GM18867 (cell line): ENCODE measurements around the gene LPGAT1.
"Not testable (repeated sequence)": the region's sequence is repeated elsewhere in the genome, so short reads cannot be mapped to it uniquely, and the experiment has no call there.

ENCODE experiments used
- ATAC-seq: cut with Tn5 transposase; IDR thresholded peaks from one replicate; pipeline ENCODE4 v1.9.1; 2021; ENCODE audit warnings: mild to moderate bottlenecking, moderate library complexity; ENCODE audit not compliant: unreplicated experiment

Gene LPGAT1

DNA sequence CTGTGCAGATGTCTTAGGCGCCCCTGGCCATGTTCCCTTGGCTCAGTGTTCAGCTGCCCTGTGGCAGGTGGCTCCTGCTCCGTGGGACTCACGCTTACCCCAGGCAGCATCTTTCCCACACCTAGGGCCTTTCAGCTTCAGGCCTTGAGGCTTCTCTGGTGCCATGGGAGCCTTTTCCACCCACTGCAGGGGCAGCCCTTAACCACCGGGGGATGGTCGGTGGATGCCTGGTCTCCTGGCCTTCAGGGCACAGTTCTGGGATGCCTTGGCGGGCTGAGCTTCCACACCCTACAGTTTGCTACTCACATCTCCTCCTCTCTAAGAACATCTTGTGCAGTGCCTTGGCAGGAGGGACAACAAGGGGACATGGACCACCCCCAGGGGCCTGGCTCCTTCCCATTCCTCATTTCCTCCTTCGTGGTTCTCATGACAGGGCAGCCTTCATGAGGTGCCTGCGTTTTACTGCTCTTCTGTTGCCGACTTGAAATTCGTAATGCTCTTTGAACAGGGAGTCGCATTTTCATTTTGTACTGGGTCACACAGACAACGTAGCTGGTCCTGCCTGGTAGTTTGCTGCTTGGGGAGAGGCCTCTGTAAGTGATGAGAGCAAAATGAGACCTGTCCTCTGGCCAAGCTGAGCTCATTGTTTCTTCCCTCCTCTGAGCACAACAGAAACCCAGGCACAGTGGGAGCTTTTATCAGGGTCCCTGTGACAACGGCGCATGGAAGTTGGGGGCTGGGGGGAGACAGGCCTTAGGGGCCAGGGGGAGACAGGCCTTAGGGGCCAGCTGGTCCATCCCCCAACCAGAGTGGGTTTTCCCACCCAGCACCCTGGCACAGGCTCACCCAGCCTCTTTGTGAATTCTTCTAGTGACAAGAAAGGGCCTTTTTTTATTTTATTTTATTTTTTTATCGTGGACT lies 93.2 kb downstream of the LPGAT1 start:
- no peak for ATAC-seq

DNA sequence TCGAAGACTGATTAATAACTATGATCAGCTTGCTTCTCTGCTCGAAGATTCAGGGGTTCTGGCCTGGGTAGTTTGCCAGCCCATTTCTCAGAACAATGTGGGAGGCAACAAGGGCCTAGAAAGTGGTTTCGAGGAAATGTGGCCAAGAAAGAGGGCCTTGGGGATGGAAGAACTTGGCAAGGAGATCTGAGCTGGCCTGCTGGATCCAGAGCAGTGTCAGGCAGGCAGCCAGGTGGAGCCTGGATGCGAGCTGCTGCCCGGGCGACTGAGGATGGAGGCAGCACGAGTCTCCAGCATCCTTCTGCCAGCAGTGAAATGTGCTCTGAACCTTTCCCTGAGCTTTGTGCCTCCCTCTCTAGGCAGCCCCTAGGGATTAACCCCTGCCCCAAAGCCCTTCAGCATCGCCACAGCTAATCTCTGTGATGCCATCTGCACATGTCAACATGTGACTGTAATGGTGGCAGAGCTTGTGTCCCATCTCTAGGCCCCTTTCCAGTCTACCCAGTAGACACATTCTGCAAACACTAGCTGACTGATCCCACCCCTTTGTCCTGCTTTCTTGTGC lies 94.1 kb downstream of the LPGAT1 start:
- no peak for ATAC-seq

DNA sequence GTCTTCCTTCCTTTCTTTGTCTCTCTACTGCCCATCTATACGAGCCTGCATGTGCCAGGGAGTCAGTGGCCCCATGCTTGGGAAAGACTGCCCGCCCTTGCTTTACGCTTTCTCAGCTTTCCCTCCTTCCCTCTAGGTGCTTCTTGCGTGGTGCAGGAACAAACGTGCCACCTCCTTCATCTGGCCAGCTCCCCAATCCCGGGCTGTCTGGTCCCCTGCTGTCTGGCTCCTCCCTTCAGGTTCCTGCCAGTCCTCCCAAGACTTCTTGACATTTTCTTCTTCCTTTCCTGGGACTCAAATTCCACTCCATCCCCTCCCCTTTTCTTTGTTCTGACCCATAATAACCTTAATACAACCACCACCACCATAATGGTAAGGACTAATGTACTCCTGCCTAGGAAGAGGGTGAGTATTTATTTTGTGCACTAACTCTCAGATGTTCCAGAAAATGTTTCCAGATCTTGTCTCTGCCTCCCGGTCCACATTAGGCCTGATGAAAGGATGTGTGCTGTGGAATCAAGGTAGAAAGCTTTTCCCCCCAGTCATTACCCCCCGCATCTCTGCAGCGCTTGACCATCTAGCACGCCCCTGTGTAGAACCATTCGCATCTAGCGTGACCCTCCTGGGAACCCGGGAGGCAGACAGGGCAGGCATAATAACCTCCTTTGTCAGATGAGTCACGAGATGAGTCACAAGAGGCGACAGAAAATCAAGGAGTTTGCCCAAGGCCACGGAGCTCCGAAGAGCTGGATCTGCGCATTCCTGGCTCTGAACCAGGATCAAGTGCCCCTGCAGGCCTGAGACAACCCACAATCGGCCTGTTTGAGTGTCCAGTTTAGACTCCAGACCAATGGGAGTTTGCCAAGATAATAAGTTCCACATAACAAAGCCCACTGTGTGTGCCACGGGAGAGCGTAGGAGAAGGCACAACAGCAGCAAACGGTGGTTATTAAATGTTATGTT lies 95.1 kb downstream of the LPGAT1 start:
- ATAC-seq = no peak

DNA sequence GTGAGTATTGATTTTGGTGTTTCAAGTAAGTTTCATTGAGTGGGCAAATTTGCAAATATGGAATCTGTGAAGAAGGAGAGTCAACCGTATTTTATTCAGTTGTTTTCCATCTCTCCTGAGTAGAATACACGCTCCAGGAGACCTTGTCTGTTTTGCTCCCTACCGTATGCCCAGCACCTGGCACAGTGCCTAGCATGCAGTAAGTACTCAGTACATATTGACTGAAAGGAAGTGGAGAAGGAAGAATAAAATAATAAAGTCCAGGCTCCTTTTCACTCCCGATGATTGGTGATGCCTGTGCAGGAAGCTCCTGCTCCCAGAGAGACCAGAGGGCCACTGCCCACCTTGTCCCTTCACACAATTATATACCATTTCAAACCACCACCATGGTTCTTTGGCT lies 95.8 kb downstream of the LPGAT1 start:
- ATAC-seq = no peak

DNA sequence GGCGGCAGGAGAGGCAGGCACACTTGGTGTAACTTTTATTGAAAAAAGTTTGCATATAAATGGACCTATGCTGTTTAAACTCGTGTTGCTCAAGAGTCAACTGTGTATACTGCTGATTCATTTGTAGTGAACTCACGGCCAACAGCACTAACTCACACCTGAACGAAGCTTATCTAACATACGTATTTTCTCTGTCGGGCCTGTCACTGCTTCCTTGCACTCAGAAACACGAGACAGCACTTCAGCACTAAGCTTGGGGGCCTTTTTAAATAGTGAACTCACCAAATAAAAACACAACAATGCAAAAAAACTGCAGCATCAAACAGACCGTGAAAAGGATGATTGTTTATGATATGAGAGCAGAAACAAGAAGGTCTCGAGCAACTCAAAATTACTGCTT lies 96.2 kb downstream of the LPGAT1 start:
- ATAC-seq = no peak

DNA sequence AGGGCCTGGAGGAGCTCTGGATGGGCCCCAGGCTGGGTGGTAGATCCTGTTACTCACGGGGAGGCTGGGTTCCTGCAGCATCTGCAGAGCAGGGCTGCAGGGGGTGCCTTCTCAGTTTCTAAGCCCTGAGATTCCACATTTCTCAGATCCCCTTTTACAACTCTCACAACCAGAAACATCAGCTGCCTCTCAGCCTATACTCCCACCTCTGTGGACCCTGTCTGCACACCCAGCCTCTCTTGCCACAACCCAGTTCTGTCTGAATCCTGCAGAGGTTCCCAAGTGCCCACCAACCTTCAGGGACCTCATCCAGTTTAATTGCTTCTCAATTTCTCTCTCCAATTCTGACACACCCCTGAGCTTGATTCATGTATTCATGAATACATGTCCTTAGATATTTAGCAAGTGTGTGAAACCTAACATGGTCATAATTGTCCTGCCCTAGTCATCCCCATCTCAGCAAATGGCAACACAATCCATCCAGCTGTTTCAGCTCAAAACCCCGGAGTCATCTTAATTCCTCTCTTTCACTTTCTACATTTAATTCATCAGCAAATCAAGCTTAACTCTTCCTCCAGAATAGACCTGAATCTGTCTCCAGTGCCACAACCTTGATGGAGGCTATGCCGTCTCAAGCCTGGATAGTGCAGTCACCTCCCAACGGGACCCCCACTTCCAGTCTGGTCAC lies 98.1 kb downstream of the LPGAT1 start:
- no peak for ATAC-seq

DNA sequence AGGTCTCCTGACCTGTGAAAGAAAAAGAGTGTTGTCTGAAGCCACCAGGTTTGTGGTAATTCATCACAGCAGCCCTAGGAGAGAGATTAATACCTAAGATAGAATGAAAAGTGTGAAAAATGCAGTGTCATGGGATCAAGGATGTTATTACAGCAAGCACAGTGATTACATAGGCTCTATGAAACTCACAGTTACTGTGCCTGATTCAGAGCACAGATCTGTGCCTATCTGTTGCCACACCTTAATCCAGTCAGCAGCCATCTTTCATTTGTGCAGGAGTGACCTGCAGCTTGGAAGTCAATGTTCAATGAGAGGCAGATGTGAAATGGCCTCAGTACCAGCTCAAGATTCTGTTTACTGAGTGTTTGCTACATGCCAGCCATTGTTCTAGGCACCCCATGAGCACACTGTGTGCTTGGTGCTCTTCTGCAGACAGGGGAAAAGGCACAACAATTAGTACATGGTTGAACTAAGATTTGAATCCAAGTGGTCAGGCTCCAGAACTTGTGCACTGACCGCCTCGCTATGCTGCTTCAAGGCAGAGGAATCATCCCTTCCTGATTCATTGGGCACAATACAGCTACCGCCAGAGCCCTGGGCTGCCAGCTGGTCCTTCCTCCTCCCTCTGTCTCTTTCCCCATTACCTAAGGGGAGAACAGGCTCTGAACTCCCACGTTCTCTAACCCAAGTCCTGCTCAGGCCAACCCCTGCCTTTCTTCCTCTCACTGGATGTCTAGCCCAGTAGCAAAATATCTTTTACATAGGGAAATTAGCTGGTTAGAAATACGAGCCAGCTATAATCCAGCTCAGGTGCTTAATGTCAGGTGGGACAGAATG lies 98.9 kb downstream of the LPGAT1 start:
- no peak for ATAC-seq

DNA sequence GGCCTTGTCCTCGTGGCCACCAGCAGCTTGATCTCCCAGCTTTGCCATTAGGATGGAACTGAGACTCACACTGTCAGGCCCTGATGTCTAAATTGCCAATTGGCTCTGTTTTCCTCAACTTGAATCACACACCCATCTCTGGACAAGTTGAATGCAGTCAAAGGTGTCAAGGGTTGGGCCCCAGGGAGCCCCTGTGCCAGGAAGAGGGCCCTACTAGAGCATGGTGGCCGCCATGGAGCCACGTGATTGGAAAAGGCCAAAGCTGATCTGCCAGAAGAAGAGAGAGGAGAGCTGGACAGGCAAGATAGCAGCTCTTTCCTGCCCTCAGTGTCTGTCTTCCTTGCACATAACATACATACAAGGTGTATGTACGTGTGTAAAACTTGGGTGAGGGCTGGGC lies 100.2 kb downstream of the LPGAT1 start:
- ATAC-seq = no peak

DNA sequence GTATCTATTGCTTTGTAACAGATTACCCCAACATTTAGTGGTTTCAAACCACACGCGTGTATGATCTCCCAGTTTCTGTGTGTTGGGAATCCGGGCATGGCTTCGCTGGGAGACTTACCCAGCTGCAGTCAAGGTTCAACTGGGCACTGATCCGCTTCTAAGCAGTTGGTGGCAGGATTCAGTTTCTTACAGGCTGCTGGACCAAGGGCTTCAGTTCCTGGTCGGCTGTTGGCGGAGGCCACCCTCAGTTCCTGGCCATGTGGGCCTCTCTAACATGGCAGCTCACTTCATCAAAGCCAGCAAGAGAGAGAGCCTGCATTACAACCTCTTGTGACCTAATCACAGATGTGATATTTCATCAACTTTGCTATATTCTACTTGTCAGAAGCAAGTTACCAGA lies 101.3 kb downstream of the LPGAT1 start:
- no peak for ATAC-seq

DNA sequence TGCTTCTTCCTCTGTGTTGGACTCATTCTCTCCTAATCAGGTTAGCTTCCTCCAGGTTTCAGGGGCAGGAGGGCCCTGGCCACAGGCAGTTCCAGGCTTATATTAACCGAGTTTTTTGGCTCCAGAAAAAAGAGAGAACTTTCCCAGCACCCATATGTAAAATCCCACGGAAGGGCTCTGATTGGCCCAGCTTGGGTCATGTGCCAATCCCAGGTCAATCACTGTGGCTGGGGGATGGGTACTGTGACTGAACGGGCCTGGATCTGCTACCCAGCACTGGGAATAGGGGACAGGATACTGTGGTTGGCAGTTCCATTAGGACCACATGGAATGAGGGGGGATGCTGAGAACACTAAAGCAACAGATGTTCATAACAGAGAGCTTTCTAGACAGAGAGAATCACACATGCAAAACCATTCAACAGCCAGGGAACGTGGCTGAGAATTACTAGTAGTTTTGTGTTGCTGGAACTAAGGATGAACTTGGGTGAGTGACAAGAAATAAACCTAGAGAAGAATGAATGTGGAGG lies 104.0 kb downstream of the LPGAT1 start:
- no peak for ATAC-seq

DNA sequence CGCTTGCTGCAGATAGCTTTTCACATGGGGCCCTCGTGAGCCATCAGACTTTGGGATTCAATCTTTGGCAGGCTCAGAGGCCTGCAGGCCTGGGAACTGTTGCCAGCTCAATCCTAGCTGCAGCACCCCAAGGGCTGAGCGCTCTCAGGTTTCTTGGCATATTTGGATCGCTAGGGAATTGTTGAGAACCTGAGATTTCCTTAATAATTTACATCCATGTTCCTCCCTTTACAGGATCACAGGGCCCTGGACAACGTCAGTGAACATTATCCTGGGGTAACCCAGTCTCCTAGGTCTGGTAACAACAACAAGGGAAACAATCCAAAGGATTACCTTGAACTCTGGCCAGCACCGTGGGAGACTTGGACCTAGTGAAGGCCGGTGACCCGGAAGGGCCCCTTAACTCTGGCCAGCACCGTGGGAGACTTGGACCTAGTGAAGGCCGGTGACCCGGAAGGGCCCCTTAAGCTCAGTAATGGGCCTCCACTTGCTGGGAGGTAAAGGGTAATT lies 105.8 kb downstream of the LPGAT1 start:
- ATAC-seq = no peak

DNA sequence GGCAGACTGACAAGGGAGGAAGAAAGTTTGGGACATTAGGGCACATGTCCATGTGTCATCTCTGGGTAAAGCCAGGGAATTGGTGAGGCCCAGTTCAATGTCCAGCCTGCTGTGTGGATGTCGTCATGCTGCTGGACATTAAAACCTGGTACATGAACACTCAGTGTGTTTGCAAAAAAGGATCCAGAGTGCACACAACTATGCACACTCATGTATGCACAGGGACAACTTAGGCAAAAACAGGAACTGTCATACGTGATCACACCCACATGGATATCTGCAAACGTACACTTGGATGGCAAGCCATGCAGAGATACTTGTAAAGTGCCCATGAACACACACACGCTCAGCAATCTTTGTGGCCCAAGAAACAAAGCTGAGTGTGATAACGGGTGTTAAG lies 107.3 kb downstream of the LPGAT1 start:
- no peak for ATAC-seq

DNA sequence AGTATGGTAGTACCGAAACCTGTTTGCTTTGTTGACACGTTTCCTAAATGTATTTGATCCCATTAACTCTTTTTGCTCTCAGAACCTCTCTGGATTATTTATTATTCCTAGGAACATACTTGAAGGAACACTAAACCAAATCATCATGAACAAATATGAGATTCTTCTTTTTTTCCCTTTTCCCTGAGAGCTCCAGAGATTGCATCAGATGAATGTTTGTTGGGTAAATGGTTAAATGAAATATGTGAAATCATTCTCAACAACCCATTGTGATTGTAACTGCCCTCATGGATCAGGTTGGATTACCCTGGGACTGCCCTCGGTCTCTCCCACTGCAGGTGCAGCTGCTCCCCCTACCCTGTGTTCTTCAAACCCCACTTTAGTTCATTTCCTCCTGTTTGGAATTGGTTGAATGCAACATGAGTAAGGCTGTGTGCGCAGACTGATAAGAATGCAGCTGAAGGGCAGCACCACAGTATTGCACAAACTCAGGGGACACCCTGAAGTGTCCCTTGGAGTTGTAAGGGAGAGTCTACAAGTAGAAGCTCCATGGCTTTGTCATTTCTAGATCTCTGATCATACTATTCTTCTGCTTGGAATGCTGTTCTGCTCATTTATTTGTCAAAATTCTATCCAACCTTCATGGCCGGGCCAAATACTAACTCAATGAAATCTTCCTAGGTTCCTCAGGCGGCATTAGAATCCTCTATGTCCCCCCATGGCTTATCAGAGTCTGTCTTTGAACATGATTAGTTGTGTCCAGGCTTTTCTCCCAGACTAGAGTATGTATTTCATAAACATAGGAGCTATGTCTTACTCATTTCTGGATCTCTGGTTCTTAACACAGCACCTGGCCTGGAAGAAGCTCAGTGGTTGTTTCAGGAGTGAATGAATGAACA lies 108.0 kb downstream of the LPGAT1 start:
- no peak for ATAC-seq

DNA sequence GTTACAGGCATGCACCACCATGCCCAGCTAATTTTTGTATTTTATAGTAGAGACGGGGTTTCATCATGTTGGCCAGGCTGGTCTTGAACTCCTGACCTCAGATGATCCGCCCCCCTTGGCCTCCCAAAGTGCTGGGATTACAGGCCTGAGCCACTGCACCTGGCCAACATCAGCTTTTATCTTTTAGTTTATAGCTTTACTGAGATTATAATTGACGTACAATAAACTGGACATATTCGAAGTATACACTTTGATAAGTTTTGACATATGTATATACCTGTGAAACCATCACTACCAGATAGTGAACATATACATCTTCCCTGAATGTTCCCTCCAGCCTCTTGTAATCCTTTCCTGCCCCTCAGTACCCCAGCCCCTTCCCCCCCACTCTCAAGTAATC lies 114.0 kb downstream of the LPGAT1 start:
- ATAC-seq = not testable (repeated sequence)

DNA sequence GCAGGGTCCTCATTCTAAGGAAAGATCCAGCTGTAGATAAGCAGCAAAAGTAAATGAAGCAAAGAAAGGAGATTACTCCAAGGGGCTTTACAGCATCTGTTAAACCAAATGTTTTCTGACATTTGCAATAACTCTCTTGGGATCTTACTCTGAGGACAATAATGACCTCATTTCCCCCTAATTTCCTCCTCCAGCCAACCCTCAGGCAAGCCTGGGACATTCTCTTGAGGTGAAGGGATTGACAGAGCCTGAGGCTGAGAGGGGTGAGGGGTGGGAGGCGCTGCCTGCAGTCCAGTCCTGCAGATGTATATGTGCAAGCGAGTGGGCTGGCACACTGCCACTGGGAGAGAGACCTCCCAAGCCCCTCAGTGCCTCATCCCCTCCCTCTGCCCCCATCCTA lies 114.6 kb downstream of the LPGAT1 start:
- no peak for ATAC-seq

DNA sequence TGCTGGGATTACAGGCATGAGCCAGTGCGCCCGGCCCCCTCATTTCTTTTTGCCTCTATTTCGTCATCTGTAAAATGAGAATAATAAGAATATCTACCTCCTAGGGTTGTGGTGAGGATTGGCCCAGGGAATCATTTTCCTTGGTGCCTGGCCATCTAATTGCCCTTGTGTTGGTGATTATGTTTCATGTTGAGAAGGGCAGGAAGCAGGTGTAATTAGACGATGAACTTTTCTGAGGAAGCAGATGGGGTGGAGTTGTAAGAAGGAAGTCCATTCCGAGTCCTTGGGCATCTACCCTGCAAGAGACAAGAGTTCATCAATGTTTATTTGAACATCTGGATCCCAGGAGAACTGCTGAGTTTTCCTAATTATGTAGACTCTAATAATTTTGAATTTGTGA lies 116.4 kb downstream of the LPGAT1 start:
- ATAC-seq = no peak

DNA sequence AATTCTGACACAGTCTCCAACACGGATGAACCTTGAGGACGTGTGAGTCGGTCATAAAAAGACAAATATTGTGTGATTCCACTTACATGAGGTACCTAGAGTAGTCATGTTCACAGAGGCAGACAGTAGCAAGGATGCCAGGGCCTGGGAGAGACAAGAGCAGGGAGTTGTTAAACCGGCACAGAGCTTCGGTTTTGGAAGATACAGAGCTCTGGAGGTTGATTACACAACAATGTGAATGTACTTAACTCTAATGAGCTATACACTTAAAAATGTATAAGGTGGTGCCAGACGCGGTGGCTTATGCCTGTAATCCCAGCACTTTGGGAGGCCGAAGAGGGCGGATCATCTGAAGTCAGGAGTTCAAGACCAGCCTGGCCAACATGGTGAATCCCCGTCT lies 117.3 kb downstream of the LPGAT1 start:
- no peak for ATAC-seq

DNA sequence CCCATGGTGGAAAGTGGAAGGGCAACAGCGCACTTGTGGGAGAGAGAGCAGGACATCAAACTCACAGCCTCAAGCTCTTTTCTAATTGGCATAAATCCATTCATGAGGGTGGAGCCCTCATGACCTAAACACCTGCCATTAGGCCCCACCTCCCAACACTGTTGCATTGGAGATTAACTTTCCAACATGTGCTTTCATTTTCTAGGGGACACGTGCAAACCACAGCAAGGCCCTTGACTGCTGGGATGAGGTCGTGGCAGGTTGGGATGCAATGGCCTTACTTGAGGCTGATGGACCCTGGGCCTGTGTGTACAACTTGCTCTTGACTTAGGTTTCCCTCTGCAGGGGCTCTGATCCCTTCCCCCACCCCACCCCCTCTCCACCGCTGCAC lies 119.3 kb downstream of the LPGAT1 start:
- no peak for ATAC-seq
